C4-2B (cell line): ENCODE data around the gene BATF.

Experiments used
- CTCF ChIP-seq: fragments of 450-650 bp; conservative IDR thresholded peaks from 2 replicates; pipeline ENCODE4 v1.5.1; 2017; ENCODE audit warnings: mild to moderate bottlenecking
- ZFX ChIP-seq: fragments of 450-650 bp; IDR thresholded peaks from 2 replicates; pipeline ENCODE4 v1.6.1; 2017

GRCh38 chr14:75501080-75501479, 21.2 kb upstream of the BATF start:
- no peak for TF ChIP-seq CTCF
- no peak for TF ChIP-seq ZFX
